Activated CD4-positive, alpha-beta T cell treated with anti-CD3 and anti-CD28 coated beads, Interleukin-2, amount 50 U/mL, for 48 hours (primary cell): ENCODE measurements around the gene CARM1.
"Not testable (repeated sequence)": the region's sequence is repeated elsewhere in the genome, so short reads cannot be mapped to it uniquely, and the experiment has no call there.

Source experiments
- DNase-seq, 2 experiments: peaks; one replicate each; pipeline ENCODE4 v3.0.0-alpha.2; 2020

Gene CARM1

GRCh38 chr19:10935371-10936059 lies 64.2 kb downstream of the CARM1 start:
- DNase-seq = no peak

GRCh38 chr19:10936661-10937084 lies 65.3 kb downstream of the CARM1 start:
- DNase-seq = peak in 1 of 2 experiments; percentile 33

- DNase-seq = not testable (repeated sequence)
Measured at GRCh38 chr19:10941649-10942048, 70.3 kb downstream of the CARM1 start.

- not testable (repeated sequence) for DNase-seq
Measured at GRCh38 chr19:10943412-10943811, 72.1 kb downstream of the CARM1 start.

- no peak for DNase-seq
Measured at GRCh38 chr19:10945264-10945663, 73.9 kb downstream of the CARM1 start.

- DNase-seq = no peak
Measured at GRCh38 chr19:10946958-10947657, 75.8 kb downstream of the CARM1 start.

- no peak for DNase-seq
Measured at GRCh38 chr19:10952809-10953208, 81.5 kb downstream of the CARM1 start.

GRCh38 chr19:10959277-10959968 lies 88.1 kb downstream of the CARM1 start:
- DNase-seq = not testable (repeated sequence)

GRCh38 chr19:10960314-10961072 lies 89.1 kb downstream of the CARM1 start, which contains the start of gene SMARCA4:
Gene SMARCA4 (plus strand): TSS chr19:10961030. CDS start chr19:10984152, 23,122 bp downstream.
- peak; percentile 97 for DNase-seq

- DNase-seq = peak; percentile 35 to 44
Measured at GRCh38 chr19:10961073-10961860, 89.9 kb downstream of the CARM1 start.

- DNase-seq = no peak
Measured at GRCh38 chr19:10962863-10963262, 91.5 kb downstream of the CARM1 start.

GRCh38 chr19:10963865-10964264 lies 92.5 kb downstream of the CARM1 start:
- no peak for DNase-seq

- DNase-seq = no peak
Measured at GRCh38 chr19:10964903-10965302, 93.5 kb downstream of the CARM1 start.

- DNase-seq = no peak
Measured at GRCh38 chr19:10965398-10965797, 94.0 kb downstream of the CARM1 start.

GRCh38 chr19:10966809-10967208 lies 95.5 kb downstream of the CARM1 start:
- no peak for DNase-seq

GRCh38 chr19:10968527-10969135 lies 97.3 kb downstream of the CARM1 start:
- no peak for DNase-seq

GRCh38 chr19:10971107-10971726 lies 99.9 kb downstream of the CARM1 start:
- DNase-seq = no peak
